Activated CD4-positive, alpha-beta memory T cell treated with anti-CD3 and anti-CD28 coated beads, Interleukin-2, amount 10 ng/mL, durations not matched to agents 7 days and 5 days (primary cell): ENCODE results near the gene WIF1. TPM values are rescaled to one million over a fixed set of nuclear protein-coding genes. Genes with fewer than 3 reads are reported as not detected.

Source experiments
- CTCF ChIA-PET: fragments of 350-600 bp; sonication (Branson Sonifier 250); formaldehyde crosslinking; loops from one replicate; lab custom pipeline; 2021; ENCODE audit warnings: antibody characterized with exemption, inconsistent platforms; lab: Charles Lee
- POLR2A ChIA-PET: fragments of 350-600 bp; sonication (Branson Sonifier 250); formaldehyde crosslinking; loops from one replicate; lab custom pipeline; 2021; ENCODE audit warnings: antibody characterized with exemption; lab: Charles Lee
- DNase-seq: peaks from one replicate; pipeline ENCODE4 v3.0.0-alpha.2; 2020
- H3K27ac Mint-ChIP-seq: one replicate; pipeline ENCODE4 v1.8.0; 2021; ENCODE audit warnings: mild to moderate bottlenecking, mixed read lengths
- H3K27me3 Mint-ChIP-seq: one replicate; pipeline ENCODE4 v1.8.0; 2021; ENCODE audit warnings: mixed read lengths
- H3K36me3 Mint-ChIP-seq: one replicate; pipeline ENCODE4 v1.8.0; 2021; ENCODE audit warnings: low read depth, mixed read lengths
- H3K4me1 Mint-ChIP-seq: one replicate; pipeline ENCODE4 v1.8.0; 2021; ENCODE audit warnings: mixed read lengths
- H3K4me3 Mint-ChIP-seq: one replicate; pipeline ENCODE4 v1.8.0; 2021; ENCODE audit warnings: mild to moderate bottlenecking, mixed read lengths
- H3K9me3 Mint-ChIP-seq: one replicate; pipeline ENCODE4 v1.8.0; 2021; ENCODE audit warnings: mixed read lengths
- total RNA-seq, 2 experiments: library from RNA; stranded (reverse); gene quantifications; one replicate each; pipeline ENCODE4 v1.2.3, GENCODE V29; 2021

The WIF1 gene
- not detected for total RNA-seq

DNA sequence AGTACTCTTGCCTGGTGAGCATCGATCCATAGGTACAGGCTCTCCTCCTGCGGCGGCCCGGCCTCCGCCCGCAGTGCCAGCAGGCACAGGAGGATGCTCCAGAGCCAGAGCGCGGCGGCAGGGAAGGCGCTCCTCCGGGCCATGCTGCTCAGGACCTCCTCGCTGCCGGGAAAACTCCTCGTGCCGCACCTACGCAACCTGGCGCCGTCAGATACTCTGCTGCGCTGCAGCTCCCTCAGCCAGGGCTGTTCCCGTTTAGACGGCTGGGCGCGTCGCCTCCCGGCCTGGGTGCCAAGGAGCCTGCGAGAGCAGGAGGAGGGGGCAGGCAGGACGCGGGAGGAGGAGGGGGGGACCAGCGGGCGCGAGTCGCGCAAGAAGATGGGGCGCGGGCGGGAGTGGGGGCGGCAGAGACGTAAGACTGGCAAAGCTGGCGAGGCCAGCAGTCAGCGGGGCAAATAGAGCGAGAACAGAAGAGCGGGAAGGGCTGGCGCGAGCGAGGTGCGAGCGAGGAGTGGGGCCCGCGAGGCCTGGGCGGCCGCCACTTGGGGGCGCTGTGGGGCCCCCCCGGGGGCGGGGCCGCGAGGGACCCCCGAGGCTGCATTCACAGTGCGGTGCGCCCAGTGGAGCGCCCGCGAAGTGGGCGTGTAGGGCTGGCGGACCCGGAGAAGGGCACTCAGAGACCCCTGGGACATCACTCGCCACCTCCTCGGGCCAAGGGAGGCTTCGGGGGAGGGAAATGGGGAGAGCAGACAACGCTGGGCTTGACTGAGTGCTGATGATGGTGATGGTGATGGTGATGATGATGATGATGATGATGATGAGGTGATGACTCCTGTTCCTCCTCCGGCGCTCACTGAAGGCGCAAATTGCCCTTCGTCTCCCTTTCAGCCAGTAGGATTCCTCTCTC lies at the start of gene WIF1:
Gene WIF1 (minus strand): TSS at position 257 of the 907 bp plus-strand sequence. CDS start 114 bp downstream, at position 143.
- no peak for DNase-seq
- H3K9me3 Mint-ChIP-seq = no peaks in the 10 kb centered on the region
- no peak within 1 kb of the TSS for H3K4me3 Mint-ChIP-seq
- ChIA-PET POLR2A (no interaction called here), CTCF (interaction anchor here (0.7 to 1.2 kb wide), 5 partner anchors 34 to 111 kb away, joined by 3 to 4 read pairs (median 3); partner anchors contain the start of gene LEMD3)
- peaks cover 7% of the 10 kb centered on the region for H3K4me1 Mint-ChIP-seq
- H3K27ac Mint-ChIP-seq = no peak within 1 kb of the TSS
- no peaks in the 10 kb centered on the region for H3K36me3 Mint-ChIP-seq
- peaks cover 35% of the 10 kb centered on the region for H3K27me3 Mint-ChIP-seq

- Mint-ChIP-seq H3K36me3 (peaks cover 28% of the 10 kb centered on the region), H3K4me3 (peak overlapping the region; percentile 97), H3K27me3 (peaks cover 4% of the 10 kb centered on the region), H3K9me3 (no peaks in the 10 kb centered on the region), H3K27ac (peak overlapping the region; percentile 88), H3K4me1 (peaks cover 38% of the 10 kb centered on the region)
- peak; percentile 72 for DNase-seq
- CTCF ChIA-PET = interaction anchor here (2.1 to 5.0 kb wide), 3 partner anchors 14 to 63 kb away, joined by 13 to 39 read pairs (median 31); no protein-coding TSS in a partner anchor
- POLR2A ChIA-PET = interaction anchor here (1.1 to 4.3 kb wide), 16 partner anchors 11 to 999 kb away, joined by 3 to 123 read pairs (median 8); partner anchors contain the start of genes LLPH and TMBIM4
These were observed 49.2 kb upstream of the WIF1 start for GRCh38 chr12:65170209-65170881.

- Mint-ChIP-seq H3K9me3 (no peaks in the 10 kb centered on the region), H3K4me3 (peak within 1 kb of the TSS; percentile 97), H3K27ac (peak within 1 kb of the TSS; percentile 97), H3K36me3 (peaks cover 28% of the 10 kb centered on the region), H3K27me3 (peaks cover 4% of the 10 kb centered on the region), H3K4me1 (peaks cover 40% of the 10 kb centered on the region)
- ChIA-PET CTCF (interaction anchor here (0.5 to 5.0 kb wide), 10 partner anchors 8 to 372 kb away, joined by 3 to 39 read pairs (median 5); no protein-coding TSS in a partner anchor), POLR2A (interaction anchor here (0.7 to 4.3 kb wide), 24 partner anchors 10 to 1132 kb away, joined by 3 to 123 read pairs (median 6); partner anchors contain the start of genes HELB, LLPH and TMBIM4)
- DNase-seq = peak; percentile 95
These were observed 48.5 kb upstream of the WIF1 start, which contains the start of gene LEMD3 for GRCh38 chr12:65169320-65170208. Gene LEMD3 (plus strand): TSS chr12:65169583. CDS start chr12:65169597, 14 bp downstream.

DNA sequence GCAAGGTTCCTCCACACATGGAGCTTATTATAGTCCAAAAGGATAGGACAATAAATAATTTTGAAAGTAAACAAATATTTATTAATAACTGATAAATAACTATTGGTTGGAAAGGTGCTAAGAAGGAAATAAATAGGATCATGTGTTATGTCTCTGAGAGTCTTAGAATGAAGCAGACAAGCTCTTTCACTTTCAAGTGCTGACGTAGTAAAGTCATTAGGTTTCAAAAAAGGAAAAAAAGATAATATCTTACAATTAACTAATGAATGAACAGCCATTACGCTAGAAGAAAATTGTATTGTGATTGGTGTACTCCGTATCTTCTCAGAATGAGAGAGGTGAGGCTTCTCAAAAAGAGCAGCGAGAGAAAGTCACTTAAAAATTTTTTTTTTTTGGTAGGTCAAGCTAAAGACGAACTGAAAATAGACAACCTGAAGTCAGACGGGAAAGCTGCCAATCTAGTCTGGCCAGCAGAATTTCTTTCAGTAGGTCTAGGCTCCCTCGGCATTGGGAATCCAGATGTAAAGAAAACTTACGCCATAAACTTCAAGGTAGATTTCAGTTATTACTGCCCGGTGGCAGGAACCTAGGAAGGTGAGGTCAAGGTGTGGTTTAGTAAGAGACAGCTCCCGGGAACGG lies 47.7 kb upstream of the WIF1 start:
- H3K4me1 Mint-ChIP-seq = peaks cover 39% of the 10 kb centered on the region
- POLR2A ChIA-PET = interaction anchor here (0.7 to 4.3 kb wide), 23 partner anchors 9 to 1133 kb away, joined by 3 to 123 read pairs (median 5); partner anchors contain the start of genes HELB, LLPH and TMBIM4
- H3K9me3 Mint-ChIP-seq = no peaks in the 10 kb centered on the region
- CTCF ChIA-PET = interaction anchor here (0.9 to 5.0 kb wide), 9 partner anchors 9 to 367 kb away, joined by 3 to 39 read pairs (median 5); no protein-coding TSS in a partner anchor
- H3K36me3 Mint-ChIP-seq = peaks cover 28% of the 10 kb centered on the region
- peaks cover 4% of the 10 kb centered on the region for H3K27me3 Mint-ChIP-seq
- H3K4me3 Mint-ChIP-seq = peak overlapping the region; percentile 97
- DNase-seq = no peak
- H3K27ac Mint-ChIP-seq = peak overlapping the region; percentile 97

DNA sequence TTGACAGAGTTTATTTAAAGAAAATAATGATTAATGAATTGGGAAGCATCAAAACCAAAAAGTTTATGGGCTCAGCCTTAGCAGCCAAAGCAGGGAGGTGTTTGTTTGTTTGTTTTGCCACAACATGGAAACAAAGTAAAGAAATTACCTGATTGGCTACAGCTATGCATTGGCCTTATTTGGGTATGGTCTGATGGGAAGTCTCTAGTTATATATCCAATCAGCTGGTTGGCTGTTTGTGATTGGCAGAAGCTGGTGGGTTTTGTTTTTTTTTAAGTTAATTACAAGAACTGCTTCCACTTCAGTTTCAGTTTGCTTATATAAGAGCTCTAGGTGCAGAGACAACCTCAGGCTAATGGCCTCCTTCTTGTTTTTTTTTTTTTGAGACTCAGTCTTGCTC lies 43.7 kb upstream of the WIF1 start:
- Mint-ChIP-seq H3K27ac (no peak overlapping the region), H3K4me1 (peaks cover 25% of the 10 kb centered on the region), H3K36me3 (no peaks in the 10 kb centered on the region), H3K27me3 (peaks cover 13% of the 10 kb centered on the region), H3K4me3 (no peak overlapping the region), H3K9me3 (no peaks in the 10 kb centered on the region)
- POLR2A ChIA-PET = interaction anchor here (1.5 kb wide), 1 partner anchor 8 kb away, joined by 7 read pairs; no protein-coding TSS in a partner anchor
- CTCF ChIA-PET = no interaction called here
- no peak for DNase-seq

DNA sequence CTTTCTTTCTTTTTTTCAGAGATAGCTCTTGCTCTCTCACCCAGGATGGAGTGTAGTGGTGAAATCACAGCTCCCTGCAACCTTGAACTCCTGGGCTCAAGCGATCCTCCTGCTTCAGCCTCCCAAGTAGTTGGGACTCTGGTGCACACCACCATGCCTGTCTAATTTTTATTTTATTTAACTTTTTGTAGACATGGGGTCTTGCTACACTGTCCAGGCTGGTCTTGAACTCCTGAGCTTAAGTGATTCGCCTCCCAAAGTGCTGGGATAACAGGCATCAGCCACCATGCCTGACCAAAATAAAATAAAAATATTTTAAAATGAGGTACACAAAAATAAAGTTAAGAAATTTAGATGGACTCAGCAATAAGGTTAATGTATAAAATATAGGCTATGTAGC lies 43.1 kb upstream of the WIF1 start:
- CTCF ChIA-PET = no interaction called here
- H3K4me1 Mint-ChIP-seq = peaks cover 24% of the 10 kb centered on the region
- H3K27ac Mint-ChIP-seq = no peak overlapping the region
- peaks cover 14% of the 10 kb centered on the region for H3K27me3 Mint-ChIP-seq
- H3K36me3 Mint-ChIP-seq = no peaks in the 10 kb centered on the region
- DNase-seq = no peak
- POLR2A ChIA-PET = interaction anchor here (1.5 kb wide), 1 partner anchor 8 kb away, joined by 7 read pairs; no protein-coding TSS in a partner anchor
- no peak overlapping the region for H3K4me3 Mint-ChIP-seq
- H3K9me3 Mint-ChIP-seq = no peaks in the 10 kb centered on the region

DNA sequence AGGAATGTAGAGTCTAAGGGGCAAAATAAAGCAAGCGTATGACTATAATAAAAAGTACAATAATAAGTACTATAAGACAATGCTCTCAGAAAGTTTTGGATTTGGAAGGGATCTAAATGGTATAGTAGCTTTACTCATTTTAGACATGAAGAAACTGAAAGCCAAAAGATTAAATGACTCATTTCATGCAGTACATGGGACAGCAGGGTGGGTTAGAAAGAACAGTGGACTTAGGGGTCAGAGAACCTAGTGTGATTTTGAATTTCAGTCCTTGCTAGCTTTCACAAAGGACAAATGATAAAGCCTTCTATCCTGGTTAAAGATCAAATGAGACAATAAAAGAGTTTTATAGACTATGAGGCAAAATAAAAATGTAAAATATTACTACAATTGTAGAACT lies 41.5 kb upstream of the WIF1 start:
- DNase-seq = no peak
- peaks cover 14% of the 10 kb centered on the region for H3K27me3 Mint-ChIP-seq
- CTCF ChIA-PET = interaction anchor here (0.9 kb wide), 1 partner anchor 100 kb away, joined by 3 read pairs; no protein-coding TSS in a partner anchor
- no peaks in the 10 kb centered on the region for H3K9me3 Mint-ChIP-seq
- POLR2A ChIA-PET = no interaction called here
- H3K36me3 Mint-ChIP-seq = no peaks in the 10 kb centered on the region
- H3K4me3 Mint-ChIP-seq = no peak overlapping the region
- H3K27ac Mint-ChIP-seq = no peak overlapping the region
- H3K4me1 Mint-ChIP-seq = peaks cover 14% of the 10 kb centered on the region

GRCh38 chr12:65157091-65157490 lies 36.0 kb upstream of the WIF1 start:
- peaks cover 3% of the 10 kb centered on the region for H3K36me3 Mint-ChIP-seq
- no peak for DNase-seq
- POLR2A ChIA-PET = interaction anchor here (0.6 to 5.0 kb wide), 4 partner anchors 8 to 53 kb away, joined by 3 to 123 read pairs (median 5); partner anchors contain the start of gene LEMD3
- H3K27ac Mint-ChIP-seq = peak overlapping the region; percentile 80
- peaks cover 14% of the 10 kb centered on the region for H3K27me3 Mint-ChIP-seq
- no peak overlapping the region for H3K4me3 Mint-ChIP-seq
- CTCF ChIA-PET = interaction anchor here (0.9 to 3.9 kb wide), 4 partner anchors 12 to 75 kb away, joined by 3 to 39 read pairs (median 8); partner anchors contain the start of gene LEMD3
- peaks cover 2% of the 10 kb centered on the region for H3K9me3 Mint-ChIP-seq
- H3K4me1 Mint-ChIP-seq = peaks cover 19% of the 10 kb centered on the region

DNA sequence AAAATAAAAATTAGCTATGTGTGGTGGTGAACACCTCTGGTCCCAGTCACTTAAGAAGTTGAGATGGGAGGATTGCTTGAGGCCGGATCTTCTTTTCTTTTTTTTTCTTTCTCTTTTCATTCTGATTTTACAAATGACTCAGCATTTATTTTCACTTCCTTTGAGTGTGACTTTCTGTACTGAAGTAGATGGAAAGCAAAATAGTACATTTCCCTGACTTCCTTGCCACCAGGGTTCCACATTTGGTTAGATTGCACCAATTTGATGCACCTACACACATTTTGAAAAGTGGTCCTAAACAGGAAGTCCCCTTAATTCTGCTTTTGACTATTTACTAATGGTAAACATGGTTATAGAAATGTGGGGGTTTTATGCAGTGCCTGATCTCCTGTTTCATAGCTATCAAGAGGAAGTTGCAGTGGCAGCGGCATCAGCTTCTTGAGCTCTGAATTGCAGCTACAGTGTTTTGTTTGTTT lies 35.3 kb upstream of the WIF1 start:
- Mint-ChIP-seq H3K27ac (peak overlapping the region; percentile 80), H3K9me3 (peaks cover 2% of the 10 kb centered on the region), H3K27me3 (peaks cover 19% of the 10 kb centered on the region), H3K4me1 (peaks cover 19% of the 10 kb centered on the region), H3K36me3 (peaks cover 3% of the 10 kb centered on the region), H3K4me3 (peak overlapping the region; percentile 33)
- CTCF ChIA-PET = interaction anchor here (0.6 to 3.9 kb wide), 5 partner anchors 13 to 778 kb away, joined by 3 to 39 read pairs (median 6); partner anchors contain the start of gene LEMD3
- POLR2A ChIA-PET = interaction anchor here (0.6 to 5.0 kb wide), 5 partner anchors 9 to 54 kb away, joined by 3 to 123 read pairs (median 3); partner anchors contain the start of gene LEMD3
- DNase-seq = peak; percentile 28

- H3K9me3 Mint-ChIP-seq = peaks cover 2% of the 10 kb centered on the region
- H3K4me1 Mint-ChIP-seq = peaks cover 19% of the 10 kb centered on the region
- H3K36me3 Mint-ChIP-seq = peaks cover 3% of the 10 kb centered on the region
- H3K27ac Mint-ChIP-seq = peak overlapping the region; percentile 80
- no peak overlapping the region for H3K4me3 Mint-ChIP-seq
- DNase-seq = no peak
- ChIA-PET POLR2A (interaction anchor here (0.7 to 5.0 kb wide), 3 partner anchors 9 to 27 kb away, joined by 3 to 123 read pairs (median 7); partner anchors contain the start of gene LEMD3), CTCF (interaction anchor here (0.8 to 3.9 kb wide), 3 partner anchors 13 to 77 kb away, joined by 3 to 39 read pairs (median 10); partner anchors contain the start of genes LEMD3 and WIF1)
- peaks cover 23% of the 10 kb centered on the region for H3K27me3 Mint-ChIP-seq
These were observed 34.7 kb upstream of the WIF1 start for GRCh38 chr12:65155784-65156183.
